ENCODE data around the gene NPC2.

Gene NPC2

GRCh38 chr14:74475678-74476077 lies 17.4 kb downstream of the NPC2 start:
- H3K4ac ChIP-seq (ENCODE audit: low read depth, low read length) = no peak overlapping the region
- H3K23ac ChIP-seq (ENCODE audit: low read length) = no peak overlapping the region
- no peak overlapping the region for H4K12ac ChIP-seq (ENCODE audit: low read depth, low read length)
- no peak overlapping the region for H3K4me2 ChIP-seq (ENCODE audit: low read length)
- H2AK5ac ChIP-seq (ENCODE audit: low read length) = no peak overlapping the region
- H2BK120ac ChIP-seq (ENCODE audit: insufficient read depth, low read length, poor library complexity) = no peak overlapping the region
- no peak overlapping the region for H3K14ac ChIP-seq (ENCODE audit: low read length)
- no peaks in the 10 kb centered on the region for H3K79me2 ChIP-seq (ENCODE audit: control insufficient read depth, insufficient read depth, low read length, poor library complexity)
- H4K91ac ChIP-seq (ENCODE audit: low read depth, low read length) = no peak overlapping the region
- H3K4me1 ChIP-seq (ENCODE audit: control insufficient read depth in 1 of 2, insufficient read depth in 2 of 2, low read length in 2 of 2) = peaks cover 0 to 8% of the 10 kb centered on the region in 2 experiments
- no peak overlapping the region for H2BK5ac ChIP-seq (ENCODE audit: low read depth, low read length, poor library complexity)
- no peak overlapping the region for H3K4me3 ChIP-seq (ENCODE audit: low read depth, low read length)
- H3K27me3 ChIP-seq (ENCODE audit: insufficient read depth, low read length) = no peaks in the 10 kb centered on the region
- no peaks in the 10 kb centered on the region for H3K79me1 ChIP-seq (ENCODE audit: low read length)
- no peak overlapping the region for H4K8ac ChIP-seq (ENCODE audit: low read depth, low read length)
- no peak overlapping the region for H2BK12ac ChIP-seq (ENCODE audit: low read length)
- H2AFZ ChIP-seq (ENCODE audit: insufficient read depth, low read length, poor library complexity) = no peak overlapping the region
- no peaks in the 10 kb centered on the region for H3K9me3 ChIP-seq (ENCODE audit: insufficient read depth, low read depth, low read length)
- H3K18ac ChIP-seq (ENCODE audit: low read length) = no peak overlapping the region
- peaks cover 17 to 26% of the 10 kb centered on the region in 2 experiments for H3K36me3 ChIP-seq (ENCODE audit: control insufficient read depth in 1 of 2, insufficient read depth in 2 of 2, low read length in 2 of 2)
- no peak overlapping the region for H3K27ac ChIP-seq (ENCODE audit: low read depth, low read length)
- no CpG with 5 or more reads among the region's 3 CpGs for WGBS (ENCODE audit: extremely low coverage, insufficient coverage, insufficient read length)
- peak in 1 of 2 donors; percentile 12 for DNase-seq
- no peak overlapping the region for H3K9ac ChIP-seq (ENCODE audit: low read length)

GRCh38 chr14:74474376-74474775 lies 18.7 kb downstream of the NPC2 start:
- Histone ChIP-seq H3K27ac (ENCODE audit: low read depth, low read length) (no peak overlapping the region), H3K36me3 (ENCODE audit: control insufficient read depth in 1 of 2, insufficient read depth in 2 of 2, low read length in 2 of 2) (peaks cover 17 to 30% of the 10 kb centered on the region in 2 experiments), H3K4me2 (ENCODE audit: low read length) (no peak overlapping the region), H3K4ac (ENCODE audit: low read depth, low read length) (no peak overlapping the region), H2AFZ (ENCODE audit: insufficient read depth, low read length, poor library complexity) (no peak overlapping the region), H3K27me3 (ENCODE audit: insufficient read depth, low read length) (no peaks in the 10 kb centered on the region), H2BK120ac (ENCODE audit: insufficient read depth, low read length, poor library complexity) (no peak overlapping the region), H4K91ac (ENCODE audit: low read depth, low read length) (no peak overlapping the region), H2BK12ac (ENCODE audit: low read length) (no peak overlapping the region), H3K9me3 (ENCODE audit: insufficient read depth, low read depth, low read length) (no peaks in the 10 kb centered on the region), H3K14ac (ENCODE audit: low read length) (no peak overlapping the region), H3K18ac (ENCODE audit: low read length) (no peak overlapping the region), H3K23ac (ENCODE audit: low read length) (no peak overlapping the region), H3K79me1 (ENCODE audit: low read length) (no peaks in the 10 kb centered on the region), H2BK5ac (ENCODE audit: low read depth, low read length, poor library complexity) (no peak overlapping the region), H3K9ac (ENCODE audit: low read length) (no peak overlapping the region), H3K4me1 (ENCODE audit: control insufficient read depth in 1 of 2, insufficient read depth in 2 of 2, low read length in 2 of 2) (peaks cover 0 to 3% of the 10 kb centered on the region in 2 experiments), H4K8ac (ENCODE audit: low read depth, low read length) (no peak overlapping the region), H3K4me3 (ENCODE audit: low read depth, low read length) (no peak overlapping the region), H4K12ac (ENCODE audit: low read depth, low read length) (no peak overlapping the region), H3K79me2 (ENCODE audit: control insufficient read depth, insufficient read depth, low read length, poor library complexity) (no peaks in the 10 kb centered on the region), H2AK5ac (ENCODE audit: low read length) (no peak overlapping the region)
- DNase-seq = no peak
- WGBS (ENCODE audit: extremely low coverage, insufficient coverage, insufficient read length) = no CpG with 5 or more reads among the region's 2 CpGs

- no CpG with 5 or more reads among the region's 2 CpGs for WGBS (ENCODE audit: extremely low coverage, insufficient coverage, insufficient read length)
- Histone ChIP-seq H3K4me2 (ENCODE audit: low read length) (no peak overlapping the region), H3K9me3 (ENCODE audit: insufficient read depth, low read depth, low read length) (no peaks in the 10 kb centered on the region)
These were observed 20.5 kb downstream of the NPC2 start for GRCh38 chr14:74472601-74473000.

GRCh38 chr14:74469548-74470518 lies 23.3 kb downstream of the NPC2 start:
- H2BK12ac ChIP-seq (ENCODE audit: low read length) = no peak overlapping the region
- H3K14ac ChIP-seq (ENCODE audit: low read length) = no peak overlapping the region
- H3K9me3 ChIP-seq (ENCODE audit: insufficient read depth, low read depth, low read length) = no peaks in the 10 kb centered on the region
- H3K79me2 ChIP-seq (ENCODE audit: control insufficient read depth, insufficient read depth, low read length, poor library complexity) = no peaks in the 10 kb centered on the region
- H2AK5ac ChIP-seq (ENCODE audit: low read length) = no peak overlapping the region
- no peak overlapping the region for H3K4ac ChIP-seq (ENCODE audit: low read depth, low read length)
- H3K4me1 ChIP-seq (ENCODE audit: control insufficient read depth in 1 of 2, insufficient read depth in 2 of 2, low read length in 2 of 2) = no peaks in the 10 kb centered on the region
- H3K79me1 ChIP-seq (ENCODE audit: low read length) = no peaks in the 10 kb centered on the region
- H3K4me2 ChIP-seq (ENCODE audit: low read length) = no peak overlapping the region
- H2BK120ac ChIP-seq (ENCODE audit: insufficient read depth, low read length, poor library complexity) = no peak overlapping the region
- no peak overlapping the region for H3K9ac ChIP-seq (ENCODE audit: low read length)
- no peak for DNase-seq
- H3K27ac ChIP-seq (ENCODE audit: low read depth, low read length) = no peak overlapping the region
- no peak overlapping the region for H3K18ac ChIP-seq (ENCODE audit: low read length)
- no peak overlapping the region for H4K12ac ChIP-seq (ENCODE audit: low read depth, low read length)
- WGBS (ENCODE audit: extremely low coverage, insufficient coverage, insufficient read length) = no CpG with 5 or more reads among the region's 7 CpGs
- H3K27me3 ChIP-seq (ENCODE audit: insufficient read depth, low read length) = no peaks in the 10 kb centered on the region
- no peak overlapping the region for H4K91ac ChIP-seq (ENCODE audit: low read depth, low read length)
- no peak overlapping the region for H2BK5ac ChIP-seq (ENCODE audit: low read depth, low read length, poor library complexity)
- H4K8ac ChIP-seq (ENCODE audit: low read depth, low read length) = no peak overlapping the region
- H3K4me3 ChIP-seq (ENCODE audit: low read depth, low read length) = no peak overlapping the region
- H3K36me3 ChIP-seq (ENCODE audit: control insufficient read depth in 1 of 2, insufficient read depth in 2 of 2, low read length in 2 of 2) = peaks cover 8 to 23% of the 10 kb centered on the region in 2 experiments
- no peak overlapping the region for H3K23ac ChIP-seq (ENCODE audit: low read length)
- H2AFZ ChIP-seq (ENCODE audit: insufficient read depth, low read length, poor library complexity) = no peak overlapping the region

More at GRCh38 chr14:74472601-74473000, 20.5 kb downstream of the NPC2 start:
- Histone ChIP-seq H3K23ac (ENCODE audit: low read length) (no peak overlapping the region), H3K4me3 (ENCODE audit: low read depth, low read length) (no peak overlapping the region), H3K27ac (ENCODE audit: low read depth, low read length) (no peak overlapping the region), H3K79me2 (ENCODE audit: control insufficient read depth, insufficient read depth, low read length, poor library complexity) (no peaks in the 10 kb centered on the region), H3K27me3 (ENCODE audit: insufficient read depth, low read length) (no peaks in the 10 kb centered on the region), H3K79me1 (ENCODE audit: low read length) (no peaks in the 10 kb centered on the region), H3K4ac (ENCODE audit: low read depth, low read length) (no peak overlapping the region), H2AK5ac (ENCODE audit: low read length) (no peak overlapping the region), H2AFZ (ENCODE audit: insufficient read depth, low read length, poor library complexity) (no peak overlapping the region), H2BK120ac (ENCODE audit: insufficient read depth, low read length, poor library complexity) (no peak overlapping the region), H3K36me3 (ENCODE audit: control insufficient read depth in 1 of 2, insufficient read depth in 2 of 2, low read length in 2 of 2) (peaks cover 15 to 30% of the 10 kb centered on the region in 2 experiments), H3K9ac (ENCODE audit: low read length) (no peak overlapping the region), H2BK5ac (ENCODE audit: low read depth, low read length, poor library complexity) (no peak overlapping the region), H4K8ac (ENCODE audit: low read depth, low read length) (no peak overlapping the region), H3K18ac (ENCODE audit: low read length) (no peak overlapping the region), H3K4me1 (ENCODE audit: control insufficient read depth in 1 of 2, insufficient read depth in 2 of 2, low read length in 2 of 2) (no peaks in the 10 kb centered on the region), H4K91ac (ENCODE audit: low read depth, low read length) (no peak overlapping the region), H3K14ac (ENCODE audit: low read length) (no peak overlapping the region), H2BK12ac (ENCODE audit: low read length) (no peak overlapping the region), H4K12ac (ENCODE audit: low read depth, low read length) (no peak overlapping the region)
- no peak for DNase-seq
